Measurements from ENCODE around the gene ALPK3.

DNA sequence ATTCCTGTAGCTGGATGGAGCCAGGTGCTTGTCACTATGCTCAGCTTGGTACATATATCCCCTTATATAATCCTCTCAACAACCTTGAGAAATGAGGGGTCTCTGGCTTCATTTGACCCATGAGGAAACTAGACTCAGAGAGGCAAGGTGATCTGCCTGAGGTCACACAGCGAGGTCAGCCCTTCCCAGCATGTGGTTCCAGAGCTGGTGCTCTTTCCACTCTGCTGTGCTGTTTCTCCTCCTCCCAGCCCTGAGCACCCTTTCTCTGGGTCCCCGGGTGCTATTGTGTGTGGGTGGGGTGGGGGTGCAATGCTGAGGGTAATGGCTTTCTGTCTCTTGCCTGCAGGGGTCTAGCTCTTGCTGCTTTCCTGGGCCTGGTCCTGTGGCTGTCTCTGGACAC is 86.6 kb downstream of the ALPK3 start:
- TF ChIP-seq POLR2A (IDR thresholded peaks at IDR 0.05): no peak
- TF ChIP-seq, protein P1, sequence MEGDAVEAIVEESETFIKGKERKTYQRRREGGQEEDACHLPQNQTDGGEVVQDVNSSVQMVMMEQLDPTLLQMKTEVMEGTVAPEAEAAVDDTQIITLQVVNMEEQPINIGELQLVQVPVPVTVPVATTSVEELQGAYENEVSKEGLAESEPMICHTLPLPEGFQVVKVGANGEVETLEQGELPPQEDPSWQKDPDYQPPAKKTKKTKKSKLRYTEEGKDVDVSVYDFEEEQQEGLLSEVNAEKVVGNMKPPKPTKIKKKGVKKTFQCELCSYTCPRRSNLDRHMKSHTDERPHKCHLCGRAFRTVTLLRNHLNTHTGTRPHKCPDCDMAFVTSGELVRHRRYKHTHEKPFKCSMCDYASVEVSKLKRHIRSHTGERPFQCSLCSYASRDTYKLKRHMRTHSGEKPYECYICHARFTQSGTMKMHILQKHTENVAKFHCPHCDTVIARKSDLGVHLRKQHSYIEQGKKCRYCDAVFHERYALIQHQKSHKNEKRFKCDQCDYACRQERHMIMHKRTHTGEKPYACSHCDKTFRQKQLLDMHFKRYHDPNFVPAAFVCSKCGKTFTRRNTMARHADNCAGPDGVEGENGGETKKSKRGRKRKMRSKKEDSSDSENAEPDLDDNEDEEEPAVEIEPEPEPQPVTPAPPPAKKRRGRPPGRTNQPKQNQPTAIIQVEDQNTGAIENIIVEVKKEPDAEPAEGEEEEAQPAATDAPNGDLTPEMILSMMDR (IDR thresholded peaks at IDR 0.05): no peak
- no peak for TF ChIP-seq EP300 (IDR thresholded peaks at IDR 0.05)
- TF ChIP-seq POLR2AphosphoS5 (IDR thresholded peaks at IDR 0.05): no peak

Data from stomach (tissue), 4 donors.